Measurements from ENCODE around the gene XXYLT1.

The XXYLT1 gene

GRCh38 chr3:195042743-195043606 lies 228.0 kb downstream of the XXYLT1 start:
- Histone ChIP-seq H3K4me3 (ENCODE audit: severe bottlenecking) (no peak overlapping the region), H3K27me3 (ENCODE audit: insufficient read depth, poor library complexity, severe bottlenecking) (no peaks in the 10 kb centered on the region), H3K27ac (ENCODE audit: poor library complexity, severe bottlenecking) (no peak overlapping the region), H3K9me3 (ENCODE audit: severe bottlenecking) (no peaks in the 10 kb centered on the region), H3K36me3 (ENCODE audit: low read depth) (no peaks in the 10 kb centered on the region), H3K4me1 (ENCODE audit: insufficient read depth, poor library complexity, severe bottlenecking) (peaks cover 18% of the 10 kb centered on the region)
- no peak for TF ChIP-seq CTCF (IDR thresholded peaks at IDR 0.05; ENCODE audit: poor library complexity, severe bottlenecking)
- DNase-seq (ENCODE audit: low spot score): no peak
- ATAC-seq (ENCODE audit: low read depth): peak; percentile 67

- ATAC-seq (ENCODE audit: low read depth) (no peak), DNase-seq (ENCODE audit: low spot score) (no peak)
- Histone ChIP-seq H3K4me1 (ENCODE audit: insufficient read depth, poor library complexity, severe bottlenecking) (peaks cover 18% of the 10 kb centered on the region), H3K36me3 (ENCODE audit: low read depth) (no peaks in the 10 kb centered on the region), H3K4me3 (ENCODE audit: severe bottlenecking) (no peak overlapping the region), H3K27ac (ENCODE audit: poor library complexity, severe bottlenecking) (no peak overlapping the region), H3K9me3 (ENCODE audit: severe bottlenecking) (no peaks in the 10 kb centered on the region), H3K27me3 (ENCODE audit: insufficient read depth, poor library complexity, severe bottlenecking) (no peaks in the 10 kb centered on the region)
- no peak for TF ChIP-seq CTCF (IDR thresholded peaks at IDR 0.05; ENCODE audit: poor library complexity, severe bottlenecking)
Measured at GRCh38 chr3:195041871-195042742, 228.9 kb downstream of the XXYLT1 start.

- no peak overlapping the region for H3K4me3 ChIP-seq (ENCODE audit: severe bottlenecking)
- no peaks in the 10 kb centered on the region for H3K9me3 ChIP-seq (ENCODE audit: severe bottlenecking)
- H3K27me3 ChIP-seq (ENCODE audit: insufficient read depth, poor library complexity, severe bottlenecking): no peaks in the 10 kb centered on the region
- H3K36me3 ChIP-seq (ENCODE audit: low read depth): no peaks in the 10 kb centered on the region
- peaks cover 18% of the 10 kb centered on the region for H3K4me1 ChIP-seq (ENCODE audit: insufficient read depth, poor library complexity, severe bottlenecking)
- no peak for TF ChIP-seq CTCF (IDR thresholded peaks at IDR 0.05; ENCODE audit: poor library complexity, severe bottlenecking)
- DNase-seq (ENCODE audit: low spot score): no peak
- ATAC-seq (ENCODE audit: low read depth): peak; percentile 63
- H3K27ac ChIP-seq (ENCODE audit: poor library complexity, severe bottlenecking): no peak overlapping the region
Measured at GRCh38 chr3:195040773-195041520, 230.0 kb downstream of the XXYLT1 start.

GRCh38 chr3:195040094-195040493 lies 230.9 kb downstream of the XXYLT1 start:
- Histone ChIP-seq H3K4me3 (ENCODE audit: severe bottlenecking) (no peak overlapping the region), H3K36me3 (ENCODE audit: low read depth) (no peaks in the 10 kb centered on the region), H3K27me3 (ENCODE audit: insufficient read depth, poor library complexity, severe bottlenecking) (no peaks in the 10 kb centered on the region), H3K9me3 (ENCODE audit: severe bottlenecking) (no peaks in the 10 kb centered on the region), H3K4me1 (ENCODE audit: insufficient read depth, poor library complexity, severe bottlenecking) (peaks cover 18% of the 10 kb centered on the region), H3K27ac (ENCODE audit: poor library complexity, severe bottlenecking) (no peak overlapping the region)
- no peak for ATAC-seq (ENCODE audit: low read depth)
- no peak for TF ChIP-seq CTCF (IDR thresholded peaks at IDR 0.05; ENCODE audit: poor library complexity, severe bottlenecking)
- no peak for DNase-seq (ENCODE audit: low spot score)

Measured in RWPE2 (cell line).